ENCODE measurements around the gene NUPR1.
"Not testable (repeated sequence)": the region's sequence is repeated elsewhere in the genome, so short reads cannot be mapped to it uniquely, and the experiment has no call there.

The NUPR1 gene

DNA sequence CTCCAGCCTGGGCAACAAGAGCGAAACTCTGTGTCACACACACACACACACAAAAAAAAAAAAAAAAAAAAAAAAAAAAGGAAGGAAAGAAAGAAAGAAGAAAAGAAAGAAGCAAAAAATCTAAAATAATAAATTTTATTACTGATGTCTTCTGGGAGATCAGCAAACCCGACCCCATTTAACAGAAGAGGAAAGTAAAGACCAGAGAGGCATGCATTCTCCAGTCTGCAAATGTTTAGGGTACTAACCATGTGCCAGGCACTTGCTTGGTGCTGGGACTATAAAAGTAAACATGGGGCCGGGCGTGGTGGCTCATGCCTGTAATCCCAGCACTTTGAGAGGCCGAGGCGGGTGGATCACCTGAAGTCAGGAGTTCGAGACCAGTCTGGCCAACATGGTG lies 7.2 kb upstream of the NUPR1 start:
- H3K4me3 ChIP-seq (ENCODE audit: low read depth, low read length); H3K4ac ChIP-seq (ENCODE audit: low read depth, low read length); H4K91ac ChIP-seq (ENCODE audit: low read depth, low read length); H3K23ac ChIP-seq (ENCODE audit: low read length); H3K18ac ChIP-seq (ENCODE audit: low read length); H2AFZ ChIP-seq (ENCODE audit: insufficient read depth, low read length, poor library complexity); H4K8ac ChIP-seq (ENCODE audit: low read depth, low read length); H3K9ac ChIP-seq (ENCODE audit: low read length); H2BK120ac ChIP-seq (ENCODE audit: insufficient read depth, low read length, poor library complexity); H2BK5ac ChIP-seq (ENCODE audit: low read depth, low read length, poor library complexity); H3K4me1 ChIP-seq (ENCODE audit: control insufficient read depth in 1 of 2, insufficient read depth in 2 of 2, low read length in 2 of 2); H3K9me3 ChIP-seq (ENCODE audit: insufficient read depth, low read depth, low read length); H3K79me1 ChIP-seq (ENCODE audit: low read length); DNase-seq; H3K36me3 ChIP-seq (ENCODE audit: control insufficient read depth in 1 of 2, insufficient read depth in 2 of 2, low read length in 2 of 2); H3K14ac ChIP-seq (ENCODE audit: low read length); H3K27me3 ChIP-seq (ENCODE audit: insufficient read depth, low read length); H3K79me2 ChIP-seq (ENCODE audit: control insufficient read depth, insufficient read depth, low read length, poor library complexity); H2AK5ac ChIP-seq (ENCODE audit: low read length); H2BK12ac ChIP-seq (ENCODE audit: low read length); H4K12ac ChIP-seq (ENCODE audit: low read depth, low read length); H3K4me2 ChIP-seq (ENCODE audit: low read length); H3K27ac ChIP-seq (ENCODE audit: low read depth, low read length): not testable (repeated sequence)
- no CpG with 5 or more reads among the region's 7 CpGs for WGBS (ENCODE audit: extremely low coverage, insufficient coverage, insufficient read length)

GRCh38 chr16:28544998-28545397 lies 6.2 kb upstream of the NUPR1 start:
- Histone ChIP-seq H2AFZ (ENCODE audit: insufficient read depth, low read length, poor library complexity) (no peak overlapping the region), H2BK120ac (ENCODE audit: insufficient read depth, low read length, poor library complexity) (no peak overlapping the region), H3K9ac (ENCODE audit: low read length) (no peak overlapping the region), H4K8ac (ENCODE audit: low read depth, low read length) (no peak overlapping the region), H4K91ac (ENCODE audit: low read depth, low read length) (no peak overlapping the region), H3K9me3 (ENCODE audit: insufficient read depth, low read depth, low read length) (peaks cover 2% of the 10 kb centered on the region), H3K18ac (ENCODE audit: low read length) (no peak overlapping the region), H3K4me2 (ENCODE audit: low read length) (no peak overlapping the region), H3K79me1 (ENCODE audit: low read length) (no peaks in the 10 kb centered on the region), H4K12ac (ENCODE audit: low read depth, low read length) (no peak overlapping the region), H2BK5ac (ENCODE audit: low read depth, low read length, poor library complexity) (no peak overlapping the region), H3K4me1 (ENCODE audit: control insufficient read depth in 1 of 2, insufficient read depth in 2 of 2, low read length in 2 of 2) (no peaks in the 10 kb centered on the region), H3K36me3 (ENCODE audit: control insufficient read depth in 1 of 2, insufficient read depth in 2 of 2, low read length in 2 of 2) (no peaks in the 10 kb centered on the region), H3K79me2 (ENCODE audit: control insufficient read depth, insufficient read depth, low read length, poor library complexity) (no peaks in the 10 kb centered on the region), H2BK12ac (ENCODE audit: low read length) (no peak overlapping the region), H3K4ac (ENCODE audit: low read depth, low read length) (no peak overlapping the region), H3K27me3 (ENCODE audit: insufficient read depth, low read length) (no peaks in the 10 kb centered on the region), H3K14ac (ENCODE audit: low read length) (no peak overlapping the region), H2AK5ac (ENCODE audit: low read length) (no peak overlapping the region), H3K4me3 (ENCODE audit: low read depth, low read length) (no peak overlapping the region), H3K23ac (ENCODE audit: low read length) (no peak overlapping the region), H3K27ac (ENCODE audit: low read depth, low read length) (no peak overlapping the region)
- WGBS (ENCODE audit: extremely low coverage, insufficient coverage, insufficient read length), result no CpG with 5 or more reads among the region's 3 CpGs
- no peak for DNase-seq

DNA sequence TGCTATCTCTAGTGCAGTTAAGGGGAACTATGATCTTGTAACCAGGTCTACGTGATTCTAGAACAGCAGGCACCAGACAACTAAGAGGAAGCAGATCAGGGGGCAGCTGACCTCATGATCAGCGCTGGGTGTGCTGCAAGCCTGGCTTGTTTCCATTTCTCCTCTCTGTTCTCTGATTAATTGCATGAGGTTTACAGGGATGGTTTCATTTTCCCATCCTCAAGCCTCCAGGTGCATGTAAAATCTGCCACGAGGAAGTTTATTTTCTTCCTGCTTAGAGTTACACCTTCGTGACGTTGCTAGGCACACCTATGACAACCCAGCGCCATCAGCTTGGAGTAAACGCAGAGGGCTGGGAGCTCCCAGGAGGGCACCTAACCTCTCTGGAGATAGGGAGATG lies 4.3 kb upstream of the NUPR1 start:
- Histone ChIP-seq H4K91ac (ENCODE audit: low read depth, low read length) (no peak overlapping the region), H2AK5ac (ENCODE audit: low read length) (no peak overlapping the region), H4K12ac (ENCODE audit: low read depth, low read length) (no peak overlapping the region), H3K18ac (ENCODE audit: low read length) (no peak overlapping the region), H3K9me3 (ENCODE audit: insufficient read depth, low read depth, low read length) (no peaks in the 10 kb centered on the region), H3K9ac (ENCODE audit: low read length) (no peak overlapping the region), H2AFZ (ENCODE audit: insufficient read depth, low read length, poor library complexity) (no peak overlapping the region), H3K79me2 (ENCODE audit: control insufficient read depth, insufficient read depth, low read length, poor library complexity) (no peaks in the 10 kb centered on the region), H2BK12ac (ENCODE audit: low read length) (no peak overlapping the region), H2BK120ac (ENCODE audit: insufficient read depth, low read length, poor library complexity) (no peak overlapping the region), H3K23ac (ENCODE audit: low read length) (no peak overlapping the region), H3K27me3 (ENCODE audit: insufficient read depth, low read length) (no peaks in the 10 kb centered on the region), H2BK5ac (ENCODE audit: low read depth, low read length, poor library complexity) (no peak overlapping the region), H3K4ac (ENCODE audit: low read depth, low read length) (no peak overlapping the region), H4K8ac (ENCODE audit: low read depth, low read length) (no peak overlapping the region), H3K4me1 (ENCODE audit: control insufficient read depth in 1 of 2, insufficient read depth in 2 of 2, low read length in 2 of 2) (no peaks in the 10 kb centered on the region), H3K4me2 (ENCODE audit: low read length) (no peak overlapping the region), H3K14ac (ENCODE audit: low read length) (no peak overlapping the region), H3K27ac (ENCODE audit: low read depth, low read length) (no peak overlapping the region), H3K4me3 (ENCODE audit: low read depth, low read length) (no peak overlapping the region), H3K79me1 (ENCODE audit: low read length) (peaks cover 4% of the 10 kb centered on the region), H3K36me3 (ENCODE audit: control insufficient read depth in 1 of 2, insufficient read depth in 2 of 2, low read length in 2 of 2) (no peaks in the 10 kb centered on the region)
- DNase-seq, result peak; percentile 45 to 78
- WGBS (ENCODE audit: extremely low coverage, insufficient coverage, insufficient read length), result no CpG with 5 or more reads among the region's 7 CpGs

DNA sequence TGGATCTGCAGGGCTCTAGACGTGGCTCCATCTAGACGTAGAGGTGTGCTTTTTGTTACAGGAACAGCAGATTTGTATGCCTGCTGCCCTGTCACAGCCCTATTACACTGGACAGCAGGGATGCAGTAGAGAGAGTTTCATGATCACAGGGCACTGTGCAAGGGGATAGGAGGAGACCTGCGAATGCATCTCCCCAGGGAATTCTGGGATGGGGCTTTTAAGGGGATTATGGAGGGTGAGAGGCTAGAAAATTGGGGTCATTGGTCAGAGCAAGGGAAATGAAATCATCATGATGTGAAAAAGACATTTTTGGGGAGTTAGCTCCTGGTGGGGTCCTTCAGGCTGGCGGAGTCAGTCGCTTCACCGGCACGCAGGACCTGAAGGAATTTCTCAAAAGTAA lies 3.9 kb upstream of the NUPR1 start:
- Histone ChIP-seq H4K8ac (ENCODE audit: low read depth, low read length) (no peak overlapping the region), H3K79me2 (ENCODE audit: control insufficient read depth, insufficient read depth, low read length, poor library complexity) (no peaks in the 10 kb centered on the region), H3K9ac (ENCODE audit: low read length) (no peak overlapping the region), H3K36me3 (ENCODE audit: control insufficient read depth in 1 of 2, insufficient read depth in 2 of 2, low read length in 2 of 2) (no peaks in the 10 kb centered on the region), H3K27ac (ENCODE audit: low read depth, low read length) (no peak overlapping the region), H2BK5ac (ENCODE audit: low read depth, low read length, poor library complexity) (no peak overlapping the region), H3K4me1 (ENCODE audit: control insufficient read depth in 1 of 2, insufficient read depth in 2 of 2, low read length in 2 of 2) (no peaks in the 10 kb centered on the region), H4K91ac (ENCODE audit: low read depth, low read length) (no peak overlapping the region), H3K4ac (ENCODE audit: low read depth, low read length) (no peak overlapping the region), H3K23ac (ENCODE audit: low read length) (no peak overlapping the region), H4K12ac (ENCODE audit: low read depth, low read length) (no peak overlapping the region), H2AK5ac (ENCODE audit: low read length) (no peak overlapping the region), H3K14ac (ENCODE audit: low read length) (no peak overlapping the region), H2BK120ac (ENCODE audit: insufficient read depth, low read length, poor library complexity) (no peak overlapping the region), H3K18ac (ENCODE audit: low read length) (no peak overlapping the region), H3K27me3 (ENCODE audit: insufficient read depth, low read length) (no peaks in the 10 kb centered on the region), H3K4me3 (ENCODE audit: low read depth, low read length) (no peak overlapping the region), H2AFZ (ENCODE audit: insufficient read depth, low read length, poor library complexity) (no peak overlapping the region), H3K4me2 (ENCODE audit: low read length) (no peak overlapping the region), H2BK12ac (ENCODE audit: low read length) (no peak overlapping the region), H3K79me1 (ENCODE audit: low read length) (peaks cover 4% of the 10 kb centered on the region), H3K9me3 (ENCODE audit: insufficient read depth, low read depth, low read length) (no peaks in the 10 kb centered on the region)
- no CpG with 5 or more reads among the region's 7 CpGs for WGBS (ENCODE audit: extremely low coverage, insufficient coverage, insufficient read length)
- no peak for DNase-seq

All from trophoblast cell (in vitro differentiated cells and primary cell).